ENCODE measurements around the gene CDK13. TPM values are rescaled to one million over a fixed set of nuclear protein-coding genes. Genes with fewer than 3 reads are reported as not detected.

Gene CDK13
- total RNA-seq, 1 donor from 2014 or later, result 68.1 TPM

DNA sequence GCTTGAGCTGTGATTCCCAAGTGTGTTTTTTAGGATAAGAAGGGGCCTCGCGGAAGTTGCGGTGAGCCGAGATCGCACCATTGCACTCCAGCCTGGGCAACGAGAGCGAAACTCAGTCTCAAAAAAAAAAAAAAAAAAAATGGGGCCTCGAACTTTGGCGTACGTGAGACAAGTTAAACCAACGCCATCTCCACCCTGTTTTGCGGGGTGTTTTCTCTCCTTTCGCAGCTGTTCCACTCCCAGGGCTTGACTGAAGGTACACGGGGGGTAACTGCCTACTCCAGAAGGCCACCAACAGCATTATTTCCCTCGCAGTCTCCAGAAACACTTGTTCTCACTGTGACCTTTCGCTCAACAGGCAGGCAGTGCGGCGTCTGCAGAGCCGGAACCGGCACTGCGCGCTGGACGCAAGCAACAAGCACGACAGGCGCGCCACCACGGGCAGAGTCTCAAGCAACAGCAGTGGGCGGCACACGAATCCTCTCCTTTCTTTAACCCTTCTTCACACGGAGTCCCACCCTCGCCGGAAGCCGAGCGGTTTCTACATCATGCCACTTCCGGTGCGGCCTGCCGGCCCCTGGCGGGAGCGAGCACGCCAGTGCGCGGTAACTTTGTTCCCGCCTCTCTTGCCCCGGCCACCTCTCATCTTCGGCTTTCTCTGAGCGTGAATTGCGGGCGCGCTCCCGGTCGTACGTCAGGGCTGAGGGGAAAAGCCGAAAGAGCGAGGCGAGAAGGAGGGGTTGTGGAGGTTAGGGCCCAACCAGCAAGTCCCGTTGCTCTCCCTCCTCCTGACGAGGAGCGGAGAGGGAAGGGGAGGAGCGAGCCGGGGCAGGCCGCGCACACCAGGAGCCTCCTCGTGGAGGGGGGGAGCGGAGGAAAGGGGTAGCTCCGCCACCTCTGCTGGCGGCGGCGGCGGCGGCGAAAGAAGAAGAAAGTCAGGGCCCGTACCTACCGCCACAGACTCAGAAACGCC lies 814 bp upstream of the CDK13 start:
- peak; percentile 83 for DNase-seq (ENCODE audit: extremely low read depth, low read depth, low spot score)

DNA sequence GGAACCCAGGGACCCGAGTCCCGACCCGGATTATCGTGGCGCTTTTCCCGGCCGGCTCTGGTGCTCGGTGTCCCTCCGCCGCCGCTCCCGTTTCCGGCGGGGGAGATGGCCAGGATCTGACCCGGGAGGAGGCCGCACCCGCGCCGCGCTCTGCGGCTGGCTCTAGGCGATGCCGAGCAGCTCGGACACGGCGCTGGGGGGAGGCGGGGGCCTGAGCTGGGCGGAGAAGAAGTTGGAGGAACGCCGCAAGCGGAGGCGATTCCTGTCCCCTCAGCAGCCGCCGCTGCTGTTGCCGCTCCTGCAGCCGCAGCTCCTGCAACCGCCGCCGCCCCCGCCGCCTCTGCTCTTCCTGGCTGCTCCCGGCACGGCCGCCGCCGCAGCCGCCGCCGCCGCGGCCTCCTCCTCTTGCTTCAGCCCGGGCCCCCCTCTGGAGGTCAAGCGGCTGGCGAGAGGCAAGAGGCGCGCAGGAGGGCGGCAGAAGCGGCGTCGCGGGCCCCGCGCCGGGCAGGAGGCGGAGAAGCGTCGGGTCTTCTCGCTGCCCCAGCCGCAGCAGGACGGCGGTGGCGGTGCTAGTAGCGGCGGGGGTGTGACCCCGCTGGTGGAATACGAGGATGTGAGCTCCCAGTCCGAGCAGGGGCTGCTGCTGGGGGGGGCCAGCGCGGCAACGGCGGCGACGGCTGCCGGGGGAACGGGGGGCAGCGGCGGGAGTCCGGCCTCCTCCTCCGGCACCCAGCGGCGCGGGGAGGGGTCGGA lies 593 bp downstream of the CDK13 start:
- no peak for DNase-seq (ENCODE audit: extremely low read depth, low read depth, low spot score)

DNA sequence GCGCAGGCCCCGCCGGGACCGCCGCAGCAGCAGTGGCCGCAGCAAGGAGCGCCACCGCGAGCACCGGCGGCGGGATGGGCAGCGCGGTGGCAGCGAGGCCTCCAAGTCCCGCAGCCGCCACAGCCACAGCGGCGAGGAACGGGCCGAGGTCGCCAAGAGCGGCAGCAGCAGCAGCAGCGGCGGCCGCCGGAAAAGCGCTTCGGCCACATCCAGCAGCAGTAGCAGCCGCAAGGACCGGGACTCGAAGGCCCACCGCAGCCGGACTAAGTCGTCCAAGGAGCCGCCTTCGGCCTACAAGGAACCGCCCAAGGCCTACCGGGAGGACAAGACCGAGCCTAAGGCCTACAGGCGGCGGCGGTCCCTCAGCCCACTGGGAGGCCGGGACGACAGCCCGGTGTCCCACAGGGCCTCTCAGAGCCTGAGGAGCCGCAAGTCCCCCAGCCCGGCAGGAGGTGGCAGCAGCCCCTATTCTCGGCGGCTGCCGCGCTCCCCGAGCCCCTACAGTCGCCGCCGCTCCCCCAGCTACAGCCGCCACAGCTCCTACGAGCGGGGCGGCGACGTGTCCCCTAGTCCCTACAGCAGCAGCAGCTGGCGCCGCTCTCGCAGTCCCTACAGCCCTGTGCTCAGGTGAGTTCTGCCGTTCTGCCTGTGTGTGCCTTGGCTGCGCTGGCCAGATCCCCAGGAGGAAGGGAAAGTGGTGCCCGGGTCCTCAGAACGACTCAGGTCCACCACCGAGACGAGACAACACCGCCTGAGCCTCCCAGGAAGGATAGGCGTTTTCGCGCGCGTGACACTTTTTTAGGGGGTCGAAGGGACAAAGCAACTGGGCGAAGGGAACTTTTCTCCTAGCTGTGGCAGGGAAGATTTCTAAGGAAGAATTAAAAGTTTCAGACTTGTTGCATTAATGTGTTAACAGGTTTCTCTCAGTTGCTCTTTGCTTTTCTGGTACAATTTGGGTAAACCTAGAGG lies 1.5 kb downstream of the CDK13 start:
- DNase-seq (ENCODE audit: extremely low read depth, low read depth, low spot score), result no peak

DNA sequence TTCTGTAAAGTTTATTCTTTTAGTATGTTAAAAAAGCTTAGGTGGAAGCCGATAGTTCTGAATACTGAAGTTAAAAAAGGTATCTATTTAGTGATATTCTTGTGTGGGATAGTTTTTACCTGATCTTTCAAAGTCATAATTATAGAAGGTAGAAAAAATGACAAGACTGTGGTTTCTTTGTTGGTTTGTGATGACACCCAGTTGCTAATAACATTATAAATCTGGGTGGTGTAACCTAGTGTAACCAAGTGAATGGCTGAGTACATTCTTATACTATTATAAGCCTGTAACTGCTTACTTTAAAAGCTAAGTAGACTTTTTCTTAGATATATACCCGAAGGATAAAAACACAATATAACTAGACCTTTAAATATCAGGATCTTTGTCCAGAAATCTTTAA lies 2.3 kb downstream of the CDK13 start:
- DNase-seq (ENCODE audit: extremely low read depth, low read depth, low spot score), result no peak

DNA sequence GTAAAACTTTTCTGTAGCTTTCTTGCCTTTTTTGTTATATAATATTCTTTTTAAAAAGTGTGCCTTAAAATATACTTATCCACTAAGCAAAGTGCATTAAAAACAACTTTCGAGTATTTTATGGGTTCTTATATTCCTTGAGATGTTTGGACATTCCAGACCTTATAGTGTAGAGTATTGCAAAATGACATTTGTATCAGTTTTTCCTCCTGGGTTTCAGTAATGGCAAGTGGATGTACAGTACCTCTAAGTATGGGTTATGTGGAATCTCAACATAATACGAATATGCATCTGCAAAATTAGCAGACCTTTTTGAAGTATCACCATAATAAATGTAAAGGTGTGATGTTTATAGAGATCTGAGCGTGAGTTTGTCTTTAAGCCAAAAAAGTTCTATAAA lies 2.7 kb downstream of the CDK13 start:
- no peak for DNase-seq (ENCODE audit: extremely low read depth, low read depth, low spot score)

DNA sequence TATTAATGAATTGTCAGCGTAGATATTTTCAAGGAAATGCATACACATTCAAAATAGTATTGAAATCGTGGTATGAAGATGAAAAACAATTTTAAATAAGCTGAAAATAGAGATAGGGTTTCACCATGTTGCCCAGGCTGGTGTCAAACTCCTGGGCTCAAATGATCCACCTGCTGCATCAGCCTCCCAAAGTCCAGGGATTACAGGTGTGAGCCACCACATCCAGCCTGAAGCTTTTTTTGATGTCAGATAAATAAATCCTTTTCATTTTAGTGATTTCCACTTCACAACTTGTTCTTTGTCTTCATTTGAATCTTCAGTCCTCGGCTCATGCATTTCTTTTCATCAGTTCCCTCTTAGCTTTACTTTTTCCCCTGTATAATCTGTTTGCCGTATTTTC lies 4.6 kb downstream of the CDK13 start:
- DNase-seq (ENCODE audit: extremely low read depth, low read depth, low spot score), result no peak

DNA sequence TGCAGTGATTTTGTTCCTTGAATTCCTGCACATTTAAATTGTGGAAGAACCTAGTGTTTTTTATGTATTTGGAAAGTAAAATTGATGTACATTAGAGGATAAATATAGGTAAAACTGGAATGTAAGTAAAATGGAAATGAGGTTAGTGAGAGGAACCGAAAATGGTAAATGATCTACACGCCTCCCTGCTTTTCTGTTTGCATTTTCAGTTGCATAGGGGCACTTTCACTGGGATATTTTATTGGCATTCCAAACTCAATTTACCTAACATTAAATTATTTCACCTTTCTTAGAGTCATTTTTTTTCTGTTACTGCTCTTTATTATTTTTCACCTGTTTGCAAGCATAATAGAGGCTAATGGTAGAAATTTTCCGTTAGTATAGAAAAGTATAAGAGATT lies 8.0 kb downstream of the CDK13 start:
- no peak for DNase-seq (ENCODE audit: extremely low read depth, low read depth, low spot score)

DNA sequence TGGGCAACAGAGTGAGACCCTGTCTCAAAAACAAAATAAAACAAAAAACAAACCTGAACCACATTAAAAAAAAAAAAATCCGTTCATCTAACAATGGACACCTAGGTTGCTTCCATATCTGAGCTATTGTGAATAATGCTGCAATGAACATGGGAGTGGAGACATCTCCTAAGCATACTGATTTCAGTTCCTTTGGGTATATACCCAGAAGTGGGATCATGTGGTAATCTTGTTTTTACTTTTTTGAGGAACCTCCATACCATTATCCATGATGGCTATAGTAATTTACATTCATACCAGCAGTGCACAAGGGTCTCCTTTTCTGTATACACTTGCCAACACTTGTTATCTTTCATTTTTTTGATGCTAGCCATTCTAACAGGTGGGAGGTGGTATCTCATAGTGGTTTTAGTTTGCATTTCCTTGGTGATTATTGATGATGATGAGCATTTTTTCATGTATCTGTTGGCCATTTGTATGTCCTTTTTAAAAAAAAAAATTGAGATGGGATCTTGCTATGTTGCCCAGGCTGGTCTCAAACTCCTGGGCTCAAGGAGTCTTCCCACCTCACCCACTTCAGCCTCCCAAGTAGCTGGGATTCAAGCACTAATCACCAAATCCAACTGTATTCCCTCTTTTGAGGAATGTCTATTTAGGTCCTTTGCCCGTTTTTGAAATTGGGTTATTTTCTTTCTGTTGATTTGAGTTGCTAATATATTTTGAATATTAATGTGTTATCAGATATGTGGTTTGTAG lies 17.5 kb downstream of the CDK13 start:
- DNase-seq (ENCODE audit: extremely low read depth, low read depth, low spot score), result no peak

DNA sequence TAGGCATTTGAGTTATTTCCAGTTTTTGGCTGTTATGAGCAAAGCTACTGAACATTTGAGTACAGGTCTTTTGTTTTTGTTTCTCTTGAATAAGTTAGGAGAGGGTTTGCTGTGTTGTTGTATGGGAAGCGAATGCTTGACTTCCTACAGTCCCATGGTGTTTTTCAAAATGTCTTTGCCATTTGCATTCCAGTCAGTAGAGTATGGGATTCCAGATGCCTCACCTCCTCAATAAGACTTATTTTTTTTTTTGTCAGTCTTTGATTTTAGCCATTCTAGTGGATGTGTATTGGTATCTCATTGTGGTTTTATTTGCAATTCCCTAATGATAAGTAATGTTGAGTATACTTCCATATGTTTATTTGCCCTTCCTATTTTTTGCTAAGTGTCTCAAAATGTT lies 19.4 kb downstream of the CDK13 start:
- DNase-seq (ENCODE audit: extremely low read depth, low read depth, low spot score), result no peak

DNA sequence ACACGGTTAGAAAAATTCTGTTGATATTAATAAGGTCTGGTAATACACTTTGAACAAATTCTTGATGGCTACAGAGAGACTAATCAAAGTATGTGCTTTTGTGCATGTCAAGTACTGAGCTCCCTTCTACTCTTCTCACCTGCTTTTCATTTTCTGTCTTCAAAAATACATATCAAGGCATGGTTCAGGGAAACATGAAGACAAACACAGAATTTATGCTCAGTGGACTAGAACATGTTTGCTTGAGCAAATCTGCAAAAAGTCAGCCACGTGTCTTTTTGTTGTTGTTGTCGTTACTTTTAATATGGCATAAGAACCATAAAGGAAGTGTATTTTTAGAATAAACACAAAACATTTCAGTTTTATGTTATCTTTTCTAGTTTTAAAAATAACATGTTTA lies 21.9 kb downstream of the CDK13 start:
- no peak for DNase-seq (ENCODE audit: extremely low read depth, low read depth, low spot score)

DNA sequence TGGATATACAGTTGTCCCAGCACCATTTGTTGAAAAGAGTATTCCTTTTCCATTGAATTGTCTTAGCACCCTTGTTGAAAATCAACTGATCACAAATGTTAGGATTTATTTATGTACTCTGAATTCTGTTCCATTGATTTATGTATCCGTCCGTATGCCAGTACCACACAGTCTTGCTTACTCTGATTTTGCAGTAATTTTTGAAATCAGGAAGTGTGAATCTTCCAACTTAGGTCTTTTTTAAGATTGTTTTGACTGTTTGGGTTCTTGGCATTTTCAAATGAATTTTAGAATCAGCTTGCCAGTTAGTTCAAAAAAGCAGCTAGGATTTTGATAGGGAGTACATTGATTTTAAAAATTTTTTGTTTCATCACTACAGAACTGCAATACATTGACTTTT lies 23.7 kb downstream of the CDK13 start:
- DNase-seq (ENCODE audit: extremely low read depth, low read depth, low spot score), result no peak

DNA sequence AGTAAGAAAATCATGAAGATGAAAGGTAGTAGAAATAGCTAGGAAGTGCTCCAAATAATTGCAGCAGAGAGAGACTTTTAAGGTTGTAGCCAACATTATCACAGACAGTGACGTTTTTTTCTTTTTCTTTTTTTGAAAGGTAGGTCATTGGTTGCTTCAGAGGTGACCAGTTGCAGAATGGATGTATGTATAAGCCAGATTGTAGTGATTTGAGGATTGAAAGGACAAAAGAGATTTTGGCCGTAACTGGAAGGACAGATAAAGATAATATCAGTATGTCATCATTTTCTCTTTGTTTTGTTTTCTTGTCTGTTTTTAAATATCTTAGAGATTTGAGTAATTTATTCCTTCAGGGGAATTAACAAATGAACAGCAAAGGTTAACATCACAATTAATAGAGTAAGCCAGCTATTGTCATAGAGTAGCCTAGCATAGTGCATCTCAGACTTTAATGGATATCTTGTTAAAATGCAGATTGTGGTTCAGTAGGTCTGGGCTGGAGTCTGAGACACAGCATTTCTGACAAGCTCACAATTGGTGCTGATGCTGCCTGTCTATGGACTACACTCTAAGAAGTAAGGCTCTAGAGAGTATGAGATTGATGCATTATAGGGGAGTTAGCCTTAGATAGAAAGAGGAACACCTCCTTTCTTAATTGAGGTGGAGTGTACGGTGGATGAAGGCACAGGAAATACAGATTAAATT lies 28.3 kb downstream of the CDK13 start:
- no peak for DNase-seq (ENCODE audit: extremely low read depth, low read depth, low spot score)

DNA sequence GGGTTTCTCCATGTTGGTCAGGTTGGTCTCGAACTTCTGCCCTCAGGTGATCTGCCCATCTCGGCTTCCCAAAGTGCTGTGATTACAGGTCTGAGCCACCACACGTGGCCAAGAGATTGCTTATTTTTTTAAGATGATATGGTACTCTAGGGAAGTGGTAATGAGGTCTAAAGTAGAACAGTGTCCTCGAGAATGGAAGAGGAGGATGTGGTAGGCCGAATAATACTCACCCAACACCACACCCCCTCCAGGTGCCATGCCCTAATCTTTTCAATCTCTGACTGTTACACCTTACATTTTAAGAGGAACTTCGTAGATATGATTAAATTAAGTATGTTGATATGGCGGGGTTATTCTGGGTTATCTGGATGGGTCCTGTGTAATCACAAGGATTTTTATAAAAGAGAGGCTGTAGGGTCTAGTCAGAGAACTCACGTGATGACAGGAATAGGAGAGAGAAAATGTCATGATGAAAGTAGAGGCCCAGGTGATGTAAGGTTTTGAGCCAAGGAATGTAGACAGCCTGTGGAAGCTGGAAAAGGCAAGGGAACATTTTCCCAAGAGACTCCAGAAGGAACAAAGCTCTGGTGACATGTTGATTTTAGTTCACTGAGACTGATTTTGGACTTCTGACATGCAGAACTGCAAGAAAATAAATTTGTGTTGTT lies 29.5 kb downstream of the CDK13 start:
- no peak for DNase-seq (ENCODE audit: extremely low read depth, low read depth, low spot score)

DNA sequence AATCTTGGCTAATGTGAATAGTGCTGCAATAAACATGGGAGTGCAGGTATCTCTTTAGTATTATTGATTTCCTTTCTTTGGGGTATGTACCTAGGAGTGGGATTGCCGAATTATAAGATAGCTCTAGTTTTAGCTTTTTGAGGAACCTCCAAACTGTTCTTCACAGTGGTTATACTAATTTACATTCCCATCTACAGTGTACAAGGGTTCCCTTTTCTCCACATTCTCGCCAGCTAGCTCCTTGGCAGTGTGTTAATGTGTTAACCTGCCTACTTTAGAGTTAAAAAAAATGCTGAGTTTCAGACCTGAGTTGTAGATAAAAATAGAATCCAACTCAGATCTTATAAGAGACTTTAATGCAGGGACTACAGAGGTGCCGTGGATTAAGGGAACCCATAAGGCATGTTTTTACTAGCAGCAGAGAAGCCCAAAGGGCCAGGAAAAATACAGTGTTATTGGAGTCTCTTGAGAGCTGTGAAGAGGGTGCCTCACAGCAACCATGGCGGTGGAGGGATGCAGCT lies 35.4 kb downstream of the CDK13 start:
- DNase-seq (ENCODE audit: extremely low read depth, low read depth, low spot score), result no peak

DNA sequence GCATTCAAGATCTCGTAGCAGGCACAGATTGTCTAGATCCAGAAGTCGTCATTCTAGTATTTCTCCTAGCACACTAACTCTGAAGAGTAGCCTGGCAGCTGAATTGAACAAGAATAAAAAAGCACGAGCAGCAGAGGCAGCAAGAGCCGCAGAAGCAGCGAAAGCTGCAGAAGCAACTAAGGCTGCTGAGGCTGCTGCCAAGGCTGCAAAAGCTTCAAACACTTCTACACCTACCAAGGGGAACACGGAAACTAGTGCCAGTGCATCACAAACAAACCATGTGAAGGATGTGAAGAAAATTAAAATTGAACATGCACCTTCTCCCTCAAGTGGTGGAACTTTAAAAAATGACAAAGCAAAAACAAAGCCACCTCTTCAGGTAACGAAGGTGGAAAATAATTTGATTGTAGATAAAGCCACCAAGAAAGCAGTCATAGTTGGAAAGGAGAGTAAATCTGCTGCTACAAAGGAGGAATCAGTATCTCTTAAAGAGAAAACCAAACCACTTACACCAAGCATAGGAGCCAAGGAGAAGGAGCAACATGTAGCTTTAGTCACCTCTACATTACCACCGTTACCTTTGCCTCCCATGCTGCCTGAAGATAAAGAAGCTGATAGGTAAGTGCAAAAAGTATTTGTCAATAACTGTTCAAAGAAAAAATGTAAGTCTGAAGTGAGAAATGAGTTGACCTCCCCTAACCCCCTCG lies 37.7 kb downstream of the CDK13 start:
- no peak for DNase-seq (ENCODE audit: extremely low read depth, low read depth, low spot score)

DNA sequence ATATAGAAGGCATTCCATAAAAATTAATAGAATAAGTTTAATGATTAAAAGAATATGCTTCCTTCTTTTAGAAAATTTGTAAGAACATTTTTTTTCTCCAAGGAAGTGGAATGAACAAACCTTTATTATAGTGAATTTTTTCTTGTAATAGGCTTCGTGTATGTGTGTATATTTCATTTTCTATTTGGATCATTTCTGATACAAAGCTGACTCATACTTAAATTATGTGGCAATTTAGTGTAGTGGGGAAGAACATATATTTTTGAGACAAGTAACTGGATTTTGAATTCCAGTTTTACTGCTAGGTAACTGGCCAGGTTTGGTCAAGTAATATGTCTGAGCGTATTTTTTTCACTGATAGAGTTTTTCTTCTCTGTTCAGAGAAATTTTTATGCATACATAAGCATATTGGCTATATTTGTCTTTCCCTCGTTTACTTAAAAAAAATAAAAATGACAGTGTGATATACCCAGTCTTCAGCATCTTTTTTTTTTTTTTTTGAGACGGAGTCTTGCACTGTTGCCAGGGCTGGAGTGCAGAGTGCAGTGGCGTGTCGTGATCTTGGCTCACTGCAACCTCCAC lies 50.8 kb downstream of the CDK13 start:
- DNase-seq (ENCODE audit: extremely low read depth, low read depth, low spot score), result no peak

DNA sequence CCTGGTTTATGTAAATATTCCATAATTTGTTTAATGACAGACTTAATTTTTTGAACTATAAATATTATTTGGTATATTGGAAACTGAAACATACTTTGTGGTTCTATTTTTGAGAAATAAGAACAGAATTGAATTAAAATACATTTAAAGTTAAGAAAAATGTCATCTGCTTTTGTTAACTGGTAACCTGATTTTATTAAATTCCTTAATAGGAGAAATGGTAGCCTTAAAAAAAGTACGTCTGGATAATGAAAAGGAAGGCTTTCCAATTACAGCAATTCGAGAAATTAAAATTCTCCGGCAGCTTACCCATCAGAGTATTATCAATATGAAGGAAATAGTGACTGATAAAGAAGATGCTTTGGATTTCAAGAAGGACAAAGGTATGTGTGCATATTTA lies 51.6 kb downstream of the CDK13 start:
- no peak for DNase-seq (ENCODE audit: extremely low read depth, low read depth, low spot score)

DNA sequence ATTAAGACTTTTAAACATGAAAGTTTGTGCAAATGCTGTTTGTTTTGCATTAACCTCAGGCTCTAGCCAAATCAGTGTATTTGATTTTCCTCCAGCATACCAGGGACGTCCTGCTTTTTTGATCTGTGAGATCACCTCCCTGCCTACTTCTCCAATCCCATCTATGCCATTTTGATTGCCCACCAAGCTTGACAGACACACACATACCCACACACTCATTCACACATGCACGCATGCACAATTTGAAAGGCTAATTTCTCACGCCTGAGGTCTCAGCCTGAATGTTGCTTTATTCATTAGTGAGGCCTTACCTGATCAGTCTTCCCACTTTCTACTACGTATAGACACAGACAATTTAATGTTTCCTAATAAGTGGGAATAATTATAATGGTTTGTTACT lies 53.5 kb downstream of the CDK13 start:
- no peak for DNase-seq (ENCODE audit: extremely low read depth, low read depth, low spot score)
